AG04450 (cell line): ENCODE measurements around the gene SCN9A. TPM values are rescaled to one million over a fixed set of nuclear protein-coding genes. Genes with fewer than 3 reads are reported as not detected.

Source experiments
- CTCF ChIA-PET: fragments of 300-600, 350-600 bp; formaldehyde crosslinking; extraction: SDS; loops from one replicate; lab custom pipeline; 2022; ENCODE audit warnings: antibody characterized with exemption, inconsistent platforms; lab: Charles Lee
- POLR2A ChIA-PET: fragments of 350-600 bp; formaldehyde crosslinking; extraction: SDS; loops from one replicate; lab custom pipeline; 2021; ENCODE audit warnings: antibody characterized with exemption, inconsistent platforms; lab: Yijun Ruan, JAX
- DNase-seq: peaks from one replicate; pipeline ENCODE4 v3.0.0-alpha.2; 2011; ENCODE audit warnings: low read depth, low spot score
- H3K27ac ChIP-seq: one replicate; pipeline ENCODE4 v1.5.1; 2012; ENCODE audit warnings: low read depth, low read length, control low read depth
- H3K27me3 ChIP-seq: one replicate; pipeline ENCODE4 v1.6.0; 2012; ENCODE audit warnings: low read length; ENCODE audit not compliant: control insufficient read depth, insufficient read depth
- H3K4me3 ChIP-seq: 2 replicates; pipeline ENCODE4 v1.5.1; 2011; ENCODE audit warnings: mild to moderate bottlenecking, low read depth, low read length, control low read depth
- H3K9me3 ChIP-seq: 2 replicates; pipeline ENCODE4 v1.5.1; 2012; ENCODE audit warnings: low read length; ENCODE audit not compliant: control insufficient read depth, insufficient read depth
- CTCF ChIP-seq: IDR thresholded peaks from 2 replicates; pipeline ENCODE4 v1.5.1; 2011; ENCODE audit warnings: low read depth, low read length, control low read depth, inconsistent platforms
- polyA plus RNA-seq: library from polyadenylated mRNA; depleted of rRNA; stranded (reverse); fragments of >200 nt; gene quantifications from 2 replicates; pipeline ENCODE4 v1.2.3, GENCODE V29; 2011

The SCN9A gene
- polyA plus RNA-seq, 1 experiment = 56.8 TPM

GRCh38 chr2:166297951-166298350 is 77.8 kb downstream of the SCN9A start:
- no peaks in the 10 kb centered on the region for H3K9me3 ChIP-seq
- ChIA-PET CTCF (interaction anchor here (1.1 kb wide), 1 partner anchor 54 kb away, joined by 3 read pairs; no protein-coding TSS in a partner anchor), POLR2A (no interaction called here)
- no peak for TF ChIP-seq CTCF
- H3K27ac ChIP-seq = no peak overlapping the region
- no peak overlapping the region for H3K4me3 ChIP-seq
- no peaks in the 10 kb centered on the region for H3K27me3 ChIP-seq
- no peak for DNase-seq

GRCh38 chr2:166293984-166294383 is 81.8 kb downstream of the SCN9A start:
- no peak for DNase-seq
- no peak for TF ChIP-seq CTCF
- H3K27me3 ChIP-seq = no peaks in the 10 kb centered on the region
- POLR2A ChIA-PET = no interaction called here
- CTCF ChIA-PET = interaction anchor here (1.3 kb wide), 1 partner anchor 91 kb away, joined by 10 read pairs; no protein-coding TSS in a partner anchor
- no peak overlapping the region for H3K27ac ChIP-seq
- no peak overlapping the region for H3K4me3 ChIP-seq
- no peaks in the 10 kb centered on the region for H3K9me3 ChIP-seq

- Histone ChIP-seq H3K27ac (no peak overlapping the region), H3K9me3 (no peaks in the 10 kb centered on the region), H3K27me3 (no peaks in the 10 kb centered on the region), H3K4me3 (no peak overlapping the region)
- TF ChIP-seq CTCF = no peak
- no peak for DNase-seq
- ChIA-PET POLR2A (no interaction called here), CTCF (no interaction called here)
These were observed 90.5 kb downstream of the SCN9A start for GRCh38 chr2:166285215-166285614.

GRCh38 chr2:166284359-166284758 is 91.4 kb downstream of the SCN9A start:
- Histone ChIP-seq H3K27ac (no peak overlapping the region), H3K9me3 (no peaks in the 10 kb centered on the region), H3K27me3 (no peaks in the 10 kb centered on the region), H3K4me3 (no peak overlapping the region)
- POLR2A ChIA-PET = no interaction called here
- CTCF ChIA-PET = no interaction called here
- DNase-seq = no peak
- no peak for TF ChIP-seq CTCF

- H3K9me3 ChIP-seq = no peaks in the 10 kb centered on the region
- POLR2A ChIA-PET = no interaction called here
- TF ChIP-seq CTCF = no peak
- no peak for DNase-seq
- no peaks in the 10 kb centered on the region for H3K27me3 ChIP-seq
- no peak overlapping the region for H3K27ac ChIP-seq
- H3K4me3 ChIP-seq = no peak overlapping the region
- CTCF ChIA-PET = no interaction called here
These were observed 93.6 kb downstream of the SCN9A start for GRCh38 chr2:166282154-166282553.
